NCI-H146 (cell line): Measurements from ENCODE around the gene SEC14L1.

ENCODE experiments used
- DNase-seq: peaks from one replicate; lab custom pipeline; 2025; lab: John Stamatoyannopoulos, UW

Gene SEC14L1

GRCh38 chr17:77163001-77163400 lies 22.2 kb downstream of the SEC14L1 start:
- no peak for DNase-seq

GRCh38 chr17:77163511-77164280 lies 22.9 kb downstream of the SEC14L1 start:
- DNase-seq, result no peak

- DNase-seq, result peak; percentile 95
Observed at GRCh38 chr17:77164483-77165091, 23.8 kb downstream of the SEC14L1 start.

GRCh38 chr17:77165577-77165976 lies 24.8 kb downstream of the SEC14L1 start:
- DNase-seq, result no peak

GRCh38 chr17:77167472-77168306 lies 26.9 kb downstream of the SEC14L1 start:
- no peak for DNase-seq

GRCh38 chr17:77173104-77173503 lies 32.3 kb downstream of the SEC14L1 start:
- DNase-seq, result no peak

- peak; percentile 93 for DNase-seq
Observed at GRCh38 chr17:77174928-77175661, 34.3 kb downstream of the SEC14L1 start.

GRCh38 chr17:77177002-77177741 lies 36.4 kb downstream of the SEC14L1 start:
- no peak for DNase-seq

GRCh38 chr17:77178050-77178449 lies 37.3 kb downstream of the SEC14L1 start:
- no peak for DNase-seq

- DNase-seq, result no peak
Observed at GRCh38 chr17:77178563-77178962, 37.8 kb downstream of the SEC14L1 start.

- DNase-seq, result no peak
Observed at GRCh38 chr17:77180503-77181357, 40.0 kb downstream of the SEC14L1 start.

GRCh38 chr17:77182205-77183172 lies 41.7 kb downstream of the SEC14L1 start:
- DNase-seq, result no peak

GRCh38 chr17:77184474-77184873 lies 43.7 kb downstream of the SEC14L1 start:
- DNase-seq, result no peak

- no peak for DNase-seq
Observed at GRCh38 chr17:77185137-77185536, 44.4 kb downstream of the SEC14L1 start.

- DNase-seq, result peak; percentile 50
Observed at GRCh38 chr17:77186141-77186604, 45.4 kb downstream of the SEC14L1 start.

- DNase-seq, result no peak
Observed at GRCh38 chr17:77188084-77189066, 47.6 kb downstream of the SEC14L1 start.

- no peak for DNase-seq
Observed at GRCh38 chr17:77189148-77189547, 48.4 kb downstream of the SEC14L1 start.

- DNase-seq, result no peak
Observed at GRCh38 chr17:77190576-77190975, 49.8 kb downstream of the SEC14L1 start.
